ENCODE results near the gene PCYOX1L. TPM values are rescaled to one million over a fixed set of nuclear protein-coding genes. Genes with fewer than 3 reads are reported as not detected.

Gene PCYOX1L
- total RNA-seq, 1 donor from 2014 or later = 6.6 TPM

- no peak for TF ChIP-seq CTCF (IDR thresholded peaks at IDR 0.05)
- H3K27ac ChIP-seq = peak overlapping the region; percentile 25
- H3K27me3 ChIP-seq = no peaks in the 10 kb centered on the region
- intact Hi-C loops (cut with DNase I) = loop anchor here (5.0 kb wide), 1 partner anchor 51 kb away; no protein-coding TSS in a partner anchor
- ATAC-seq = no peak
- DNase-seq = peak; percentile 34
- no peaks in the 10 kb centered on the region for H3K9me3 ChIP-seq
- H3K4me1 ChIP-seq = peaks cover 31% of the 10 kb centered on the region
- no peak overlapping the region for H3K4me3 ChIP-seq
- no peaks in the 10 kb centered on the region for H3K36me3 ChIP-seq
Observed at GRCh38 chr5:149381261-149381985, 23.6 kb downstream of the PCYOX1L start.

DNA sequence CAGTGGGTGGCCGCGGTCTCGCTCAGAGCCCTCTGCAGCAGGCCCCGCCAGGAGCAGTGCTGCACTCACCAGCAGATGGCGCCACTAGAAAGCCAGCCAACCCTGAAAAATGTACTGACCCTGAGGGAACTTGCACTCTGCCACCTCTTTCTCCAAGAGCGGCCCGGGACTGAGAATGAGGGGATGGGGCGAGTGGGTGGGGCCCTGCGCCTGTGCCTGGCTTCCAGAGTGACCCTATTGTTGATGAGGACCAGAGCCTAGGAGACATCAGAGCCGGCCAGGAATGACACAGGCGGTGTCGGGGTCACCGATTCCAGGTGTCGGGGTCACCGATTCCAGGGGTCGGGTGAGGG lies 24.1 kb downstream of the PCYOX1L start:
- intact Hi-C loops (cut with DNase I) = loop anchor here (5.0 kb wide), 1 partner anchor 50 kb away; no protein-coding TSS in a partner anchor

DNA sequence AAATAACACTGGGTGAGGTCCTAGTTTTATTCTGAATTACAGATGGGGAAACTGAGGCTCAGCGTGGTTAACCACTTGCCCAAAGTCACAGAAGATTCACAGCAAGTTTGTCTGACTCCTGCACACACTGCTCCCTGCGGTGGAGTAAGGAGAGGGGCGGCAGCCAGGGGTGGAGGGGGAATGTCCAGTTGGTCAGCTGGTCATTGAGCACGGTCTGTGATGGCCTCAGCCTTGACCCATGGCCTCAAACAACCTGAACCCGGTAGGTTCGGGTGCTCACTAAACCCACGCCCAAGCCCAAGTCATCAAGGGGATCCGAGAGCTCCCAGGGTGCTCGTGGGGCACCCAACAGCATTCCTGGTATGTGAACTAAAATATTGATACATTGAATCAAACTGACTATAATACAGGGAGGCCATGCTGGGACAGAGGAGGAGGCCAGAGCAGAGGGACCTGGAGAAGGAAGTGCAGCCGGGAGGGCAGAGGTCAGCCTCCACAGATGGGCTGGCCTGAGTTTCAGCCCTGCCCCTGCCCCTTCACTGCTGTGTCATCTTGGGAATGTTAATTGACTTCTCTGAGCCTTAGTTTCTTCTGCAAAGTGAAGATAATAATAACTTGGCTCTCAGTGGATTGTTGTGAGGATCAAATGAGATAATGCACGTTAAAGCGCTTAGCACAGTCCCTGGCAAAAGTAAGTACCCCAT lies 24.8 kb downstream of the PCYOX1L start:
- Histone ChIP-seq H3K4me1 (peaks cover 42% of the 10 kb centered on the region), H3K27me3 (no peaks in the 10 kb centered on the region), H3K27ac (peak overlapping the region; percentile 58), H3K36me3 (no peaks in the 10 kb centered on the region), H3K4me3 (no peak overlapping the region), H3K9me3 (no peaks in the 10 kb centered on the region)
- TF ChIP-seq CTCF (IDR thresholded peaks at IDR 0.05) = no peak
- ATAC-seq (no peak), DNase-seq (peak; percentile 34)
- intact Hi-C loops (cut with DNase I) = loop anchor here (5.0 kb wide), 1 partner anchor 50 kb away; no protein-coding TSS in a partner anchor

More for the DNA sequence above, 24.1 kb downstream of the PCYOX1L start:
- peak; percentile 96 for TF ChIP-seq CTCF (IDR thresholded peaks at IDR 0.05)
- H3K4me1 ChIP-seq = peaks cover 35% of the 10 kb centered on the region
- ATAC-seq (peak; percentile 87), DNase-seq (peak; percentile 82)
- no peak overlapping the region for H3K4me3 ChIP-seq
- H3K36me3 ChIP-seq = no peaks in the 10 kb centered on the region
- no peaks in the 10 kb centered on the region for H3K9me3 ChIP-seq
- H3K27me3 ChIP-seq = no peaks in the 10 kb centered on the region
- H3K27ac ChIP-seq = peak overlapping the region; percentile 58

DNA sequence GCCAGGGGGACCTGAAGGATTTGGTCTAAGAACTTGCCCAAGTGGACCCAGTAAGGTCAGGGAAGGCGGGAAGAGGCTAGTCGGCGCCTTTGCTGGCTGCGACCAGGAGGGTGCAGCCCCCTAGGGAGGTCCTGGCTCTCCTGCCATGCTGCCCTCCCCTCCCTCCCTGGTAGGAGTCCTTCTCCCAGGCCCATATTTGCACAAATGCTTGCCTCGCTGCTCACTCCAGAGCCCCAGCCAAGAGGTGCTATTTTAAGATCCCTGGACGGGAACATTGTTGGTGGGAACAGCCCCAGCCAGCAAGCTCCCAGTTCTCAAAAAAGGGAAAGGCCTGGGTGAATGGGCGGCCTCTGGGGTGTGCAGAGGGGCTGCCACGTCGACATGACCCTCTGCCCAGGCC lies 25.6 kb downstream of the PCYOX1L start:
- peak; percentile 22 for ATAC-seq
- no peak for TF ChIP-seq CTCF (IDR thresholded peaks at IDR 0.05)
- Histone ChIP-seq H3K4me1 (peaks cover 45% of the 10 kb centered on the region), H3K27me3 (no peaks in the 10 kb centered on the region), H3K4me3 (no peak overlapping the region), H3K36me3 (no peaks in the 10 kb centered on the region), H3K9me3 (no peaks in the 10 kb centered on the region), H3K27ac (peak overlapping the region; percentile 58)
- peak; percentile 63 for DNase-seq
- intact Hi-C loops (cut with DNase I) = loop anchor here (5.0 kb wide), 1 partner anchor 49 kb away; no protein-coding TSS in a partner anchor

GRCh38 chr5:149386166-149386565 lies 28.3 kb downstream of the PCYOX1L start:
- Histone ChIP-seq H3K27ac (peak overlapping the region; percentile 67), H3K4me1 (peaks cover 48% of the 10 kb centered on the region), H3K9me3 (no peaks in the 10 kb centered on the region), H3K36me3 (no peaks in the 10 kb centered on the region), H3K27me3 (no peaks in the 10 kb centered on the region), H3K4me3 (no peak overlapping the region)
- intact Hi-C loops (cut with DNase I) = no loop called here
- DNase-seq = peak; percentile 19
- TF ChIP-seq CTCF (IDR thresholded peaks at IDR 0.05) = no peak
- no peak for ATAC-seq

Measured in upper lobe of right lung (tissue), 1 donor.